Progenitor cell of endocrine pancreas (in vitro differentiated cells): ENCODE data around the gene PRPF6. TPM values are rescaled to one million over a fixed set of nuclear protein-coding genes. Genes with fewer than 3 reads are reported as not detected.

Experiments
- DNase-seq: peaks from one replicate; pipeline ENCODE4 v3.0.0; 2021; ENCODE audit warnings: low spot score; ENCODE audit not compliant: unreplicated experiment
- H3K27ac Mint-ChIP-seq: 2 replicates; pipeline ENCODE4 v1.8.0; 2021; ENCODE audit warnings: mild to moderate bottlenecking, moderate library complexity, mixed read lengths
- H3K27me3 Mint-ChIP-seq: 2 replicates; pipeline ENCODE4 v1.8.0; 2021; ENCODE audit warnings: mixed read lengths
- H3K36me3 Mint-ChIP-seq: 2 replicates; pipeline ENCODE4 v1.8.0; 2022; ENCODE audit warnings: mixed read lengths; ENCODE audit not compliant: insufficient read depth
- H3K4me1 Mint-ChIP-seq: 2 replicates; pipeline ENCODE4 v1.8.0; 2021; ENCODE audit warnings: low read depth, mixed read lengths
- H3K4me3 Mint-ChIP-seq: 2 replicates; pipeline ENCODE4 v1.8.0; 2021; ENCODE audit warnings: low read depth, mild to moderate bottlenecking, moderate library complexity, mixed read lengths
- H3K9me3 Mint-ChIP-seq: 2 replicates; pipeline ENCODE4 v1.8.0; 2021; ENCODE audit warnings: low read depth, mixed read lengths
- CTCF ChIP-seq: fragments of 200-600 bp; sonication (generic); IDR thresholded peaks from one replicate; pipeline ENCODE4 v1.5.0; 2021; ENCODE audit warnings: antibody characterized with exemption, mild to moderate bottlenecking; ENCODE audit not compliant: unreplicated experiment
- total RNA-seq: library from RNA; stranded (reverse); gene quantifications from 2 replicates; pipeline ENCODE4 v1.2.1, GENCODE V29; 2021

The PRPF6 gene
- total RNA-seq, 1 donor from 2014 or later = 76.4 TPM

DNA sequence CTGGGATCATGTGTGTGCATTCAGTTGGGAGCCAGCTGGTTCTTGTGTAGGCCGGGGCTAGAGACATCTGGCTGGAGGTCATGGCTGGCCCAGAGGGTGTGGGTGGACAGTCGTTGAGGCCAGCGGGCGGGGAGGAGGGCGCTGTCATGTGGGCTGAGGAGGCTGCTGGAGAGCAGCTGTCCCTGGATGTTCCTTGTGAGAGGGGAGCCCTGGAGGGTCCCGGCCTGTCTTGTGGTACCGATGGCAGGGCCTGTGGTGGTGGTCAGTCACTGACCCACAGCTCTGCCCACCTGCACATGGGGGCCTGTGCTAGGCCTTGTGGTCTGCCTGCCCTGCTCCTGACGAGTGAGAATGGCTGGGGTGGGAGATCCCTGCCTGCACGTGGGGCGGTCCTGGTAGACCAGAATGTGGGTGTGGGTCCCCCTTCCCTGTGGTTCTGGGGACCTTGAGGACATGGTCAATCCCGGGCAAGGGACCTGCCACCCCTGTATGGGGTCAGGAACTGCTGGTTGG is 53.1 kb downstream of the PRPF6 start:
- DNase-seq = no peak
- TF ChIP-seq CTCF = no peak
- H3K27ac Mint-ChIP-seq = no peak overlapping the region
- H3K4me1 Mint-ChIP-seq = peaks cover 19% of the 10 kb centered on the region
- H3K4me3 Mint-ChIP-seq = no peak overlapping the region
- H3K9me3 Mint-ChIP-seq = no peaks in the 10 kb centered on the region
- peaks cover 4% of the 10 kb centered on the region for H3K27me3 Mint-ChIP-seq
- H3K36me3 Mint-ChIP-seq = peaks cover 17% of the 10 kb centered on the region

GRCh38 chr20:64035066-64035932 is 54.4 kb downstream of the PRPF6 start:
- no peak overlapping the region for H3K27ac Mint-ChIP-seq
- H3K4me3 Mint-ChIP-seq = no peak overlapping the region
- H3K9me3 Mint-ChIP-seq = no peaks in the 10 kb centered on the region
- H3K4me1 Mint-ChIP-seq = peaks cover 20% of the 10 kb centered on the region
- H3K36me3 Mint-ChIP-seq = peaks cover 15% of the 10 kb centered on the region
- peaks cover 9% of the 10 kb centered on the region for H3K27me3 Mint-ChIP-seq
- no peak for DNase-seq
- TF ChIP-seq CTCF = no peak

DNA sequence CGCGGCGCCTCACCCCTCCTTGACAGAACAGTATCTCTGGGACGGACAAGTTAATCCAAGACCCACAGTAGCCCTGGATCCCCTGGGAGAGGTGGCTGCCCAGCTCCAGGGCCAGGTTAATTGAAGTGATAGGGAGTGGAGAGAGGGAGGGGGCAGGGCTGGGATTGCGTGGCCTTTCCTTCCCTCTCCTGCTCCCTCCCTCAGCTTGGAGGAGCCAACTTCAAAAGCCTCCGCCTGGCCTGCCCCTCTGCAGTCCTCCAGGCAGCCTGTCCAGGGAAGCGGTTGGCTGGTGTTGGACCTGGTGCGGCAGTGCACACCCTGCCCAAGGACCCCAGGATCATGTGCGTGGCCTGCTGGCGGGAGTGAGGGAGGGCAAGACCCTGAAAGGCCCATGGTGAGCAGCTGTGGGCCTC is 55.0 kb downstream of the PRPF6 start, which contains the start of gene C20orf204:
TSS of gene C20orf204 (plus strand) at position 250 of the 413 bp plus-strand sequence. CDS start at position 392, 142 bp downstream.
- H3K27me3 Mint-ChIP-seq = peaks cover 12% of the 10 kb centered on the region

GRCh38 chr20:64036346-64037198 is 55.6 kb downstream of the PRPF6 start:
- H3K4me3 Mint-ChIP-seq = no peak overlapping the region
- peaks cover 16% of the 10 kb centered on the region for H3K4me1 Mint-ChIP-seq
- no peaks in the 10 kb centered on the region for H3K9me3 Mint-ChIP-seq
- DNase-seq = no peak
- no peak for TF ChIP-seq CTCF
- no peak overlapping the region for H3K27ac Mint-ChIP-seq
- H3K27me3 Mint-ChIP-seq = peaks cover 16% of the 10 kb centered on the region
- H3K36me3 Mint-ChIP-seq = peaks cover 8% of the 10 kb centered on the region

More for the DNA sequence above, 55.0 kb downstream of the PRPF6 start, which contains the start of gene C20orf204:
- no peak within 1 kb of the TSS for H3K4me3 Mint-ChIP-seq
- TF ChIP-seq CTCF = no peak
- DNase-seq = no peak
- peaks cover 16% of the 10 kb centered on the region for H3K4me1 Mint-ChIP-seq
- H3K27ac Mint-ChIP-seq = no peak within 1 kb of the TSS
- no peaks in the 10 kb centered on the region for H3K9me3 Mint-ChIP-seq
- H3K36me3 Mint-ChIP-seq = peaks cover 11% of the 10 kb centered on the region

- H3K4me1 Mint-ChIP-seq = peaks cover 16% of the 10 kb centered on the region
- peaks cover 16% of the 10 kb centered on the region for H3K27me3 Mint-ChIP-seq
- TF ChIP-seq CTCF = no peak
- DNase-seq = no peak
- no peak overlapping the region for H3K4me3 Mint-ChIP-seq
- H3K9me3 Mint-ChIP-seq = no peaks in the 10 kb centered on the region
- peaks cover 8% of the 10 kb centered on the region for H3K36me3 Mint-ChIP-seq
- H3K27ac Mint-ChIP-seq = no peak overlapping the region
Observed at GRCh38 chr20:64037199-64037497, 56.2 kb downstream of the PRPF6 start.
